A673 (cell line): ENCODE data around the gene TRIM41.

Experiments used
- CTCF ChIP-seq: fragments of 300-800, 200-600 bp; sonication (generic); conservative IDR thresholded peaks from 2 replicates; pipeline ENCODE4 v1.5.1; 2017; ENCODE audit warnings: low read depth, mild to moderate bottlenecking, antibody characterized with exemption, low read length, moderate library complexity, mixed read lengths
- EZH2 ChIP-seq: fragments of 200-600 bp; sonication (generic); IDR thresholded peaks from 2 replicates; pipeline ENCODE4 v1.6.1; 2017; ENCODE audit warnings: borderline replicate concordance, low read depth, mild to moderate bottlenecking, mixed read lengths, antibody characterized with exemption, low read length; ENCODE audit not compliant: poor library complexity, severe bottlenecking

GRCh38 chr5:181280251-181280762 lies 57.2 kb downstream of the TRIM41 start:
- TF ChIP-seq CTCF (no peak), EZH2 (no peak)
